HL-60 (cell line): ENCODE measurements around the gene LANCL1.

Experiments
- CTCF ChIP-seq: IDR thresholded peaks from one replicate; pipeline ENCODE4 v1.5.1; 2011; ENCODE audit warnings: low read length, control low read depth, inconsistent platforms; ENCODE audit not compliant: insufficient read depth
- GABPA ChIP-seq: IDR thresholded peaks from 2 replicates; pipeline ENCODE4 v1.6.1; 2012; ENCODE audit warnings: low read depth
- POLR2AphosphoS5 ChIP-seq: IDR thresholded peaks from 2 replicates; pipeline ENCODE4 v1.6.1; 2012; ENCODE audit warnings: low read depth
- REST ChIP-seq: IDR thresholded peaks from 2 replicates; pipeline ENCODE4 v1.6.1; 2012; ENCODE audit warnings: low read depth; ENCODE audit not compliant: insufficient replicate concordance
- SPI1 ChIP-seq: IDR thresholded peaks from 2 replicates; pipeline ENCODE4 v1.6.1; 2012; ENCODE audit warnings: low read depth, mild to moderate bottlenecking, borderline replicate concordance

- no peak for TF ChIP-seq CTCF
- TF ChIP-seq SPI1: no peak
- no peak for TF ChIP-seq REST
- TF ChIP-seq POLR2AphosphoS5: no peak
- no peak for TF ChIP-seq GABPA
These were observed 40.7 kb upstream of the LANCL1 start for GRCh38 chr2:210517264-210517663.
